Erythroblast (primary cell): ENCODE data around the gene ABCA12.

ENCODE experiments used
- GATA1 ChIP-seq: IDR thresholded peaks from 2 replicates; pipeline ENCODE4 v1.6.1; 2011; ENCODE audit warnings: low read depth, mild to moderate bottlenecking, control low read depth, low read length, moderate library complexity
- POLR2A ChIP-seq: IDR thresholded peaks from 2 replicates; pipeline ENCODE4 v1.6.1; 2011; ENCODE audit warnings: mild to moderate bottlenecking, low read length

DNA sequence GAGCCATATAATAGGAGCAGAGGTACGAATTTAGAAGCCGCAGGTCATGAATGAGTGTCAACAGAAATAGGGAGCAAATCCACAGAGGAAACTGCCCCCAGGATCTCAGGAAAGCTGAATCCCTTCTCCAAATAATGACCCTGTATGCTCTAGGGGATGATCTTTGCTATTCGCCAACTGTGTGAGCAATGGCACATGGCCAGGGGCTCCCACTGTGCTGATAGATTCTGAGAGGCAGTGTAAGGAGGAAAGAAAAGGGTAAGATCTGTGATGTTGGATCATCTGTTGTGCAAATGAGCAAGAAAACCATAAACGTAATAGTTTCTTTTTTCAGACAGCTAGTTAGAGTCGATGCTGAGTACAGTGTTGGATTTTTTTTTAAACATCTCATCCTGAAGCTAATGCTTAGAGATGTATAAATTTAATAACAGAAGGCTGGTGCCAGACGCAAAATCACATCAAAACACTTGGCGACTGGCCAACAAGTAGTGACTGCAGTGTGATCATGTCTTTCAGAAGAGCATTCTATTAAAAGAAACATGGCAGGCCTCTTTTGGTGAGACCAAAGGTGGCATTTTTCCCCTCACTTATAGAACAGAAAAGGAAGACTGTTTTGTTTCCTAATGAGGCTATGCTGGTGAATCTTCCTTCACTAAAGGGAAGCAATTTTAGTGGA lies 77.4 kb downstream of the ABCA12 start:
- TF ChIP-seq POLR2A, result no peak
- no peak for TF ChIP-seq GATA1
